ENCODE measurements around the gene RCSD1.

- TF ChIP-seq CTCF (IDR thresholded peaks at IDR 0.05) (no peak), POLR2A (IDR thresholded peaks at IDR 0.05) (no peak)
Observed at GRCh38 chr1:167612587-167613385, 17.2 kb upstream of the RCSD1 start.

Data from lower leg skin (tissue), 3 donors.